H1 (cell line): ENCODE results near the gene RPTOR. TPM values are rescaled to one million over a fixed set of nuclear protein-coding genes. Genes with fewer than 3 reads are reported as not detected.

Experiments
- CTCF ChIA-PET: fragments of 300-600 bp; sonication (Branson Sonifier 250); formaldehyde crosslinking; loops from one replicate; lab custom pipeline; 2021; ENCODE audit not compliant: partially characterized antibody; lab: Charles Lee
- POLR2A ChIA-PET: fragments of 300-600 bp; sonication (Branson Sonifier 250); formaldehyde crosslinking; loops from one replicate; lab custom pipeline; 2021; ENCODE audit warnings: inconsistent platforms; ENCODE audit not compliant: partially characterized antibody; lab: Charles Lee
- DNase-seq, 2 experiments: peaks; one replicate each; pipeline versions ENCODE4 v3.0.0 to v3.0.0-alpha.2; 2010 to 2022; ENCODE audit warnings: low spot score in 2 of 2, low read depth in 1 of 2, mixed read lengths in 1 of 2
- FAIRE-seq: peaks from 2 replicates; lab custom pipeline; 2011; peaks lifted over from hg19 to GRCh38; lab: Jason Lieb, UNC
- H2AFZ ChIP-seq: 2 replicates; pipeline ENCODE4 v1.8.1; 2012; ENCODE audit warnings: low read length, inconsistent platforms
- H2AK5ac ChIP-seq: 2 replicates; pipeline ENCODE4 v1.6.1; 2013; ENCODE audit warnings: low read depth, low read length
- H2BK120ac ChIP-seq: replicated peaks from 2 replicates; pipeline ENCODE3; 2013; ENCODE audit warnings: low read depth, low read length, inconsistent platforms
- H2BK12ac ChIP-seq: 2 replicates; pipeline ENCODE4 v1.6.1; 2013; ENCODE audit warnings: low read depth, low read length
- H2BK15ac ChIP-seq: 2 replicates; pipeline ENCODE4 v1.6.1; 2013; ENCODE audit warnings: low read length
- H2BK20ac ChIP-seq: 2 replicates; pipeline ENCODE4 v1.6.1; 2013; ENCODE audit warnings: low read length
- H2BK5ac ChIP-seq: 2 replicates; pipeline ENCODE4 v1.6.1; 2013; ENCODE audit warnings: low read depth, low read length
- H3K14ac ChIP-seq: 2 replicates; pipeline ENCODE4 v1.6.1; 2013; ENCODE audit warnings: inconsistent platforms; ENCODE audit not compliant: insufficient read length
- H3K18ac ChIP-seq: 2 replicates; pipeline ENCODE4 v1.6.1; 2013; ENCODE audit warnings: low read length; ENCODE audit errors: extremely low read depth
- H3K23ac ChIP-seq: 2 replicates; pipeline ENCODE4 v1.6.1; 2013; ENCODE audit warnings: inconsistent platforms; ENCODE audit not compliant: insufficient read length
- H3K23me2 ChIP-seq: 2 replicates; pipeline ENCODE4 v1.6.1; 2013; ENCODE audit warnings: low read depth, low read length
- H3K27ac ChIP-seq: 2 replicates; pipeline ENCODE4 v1.6.1; 2011; ENCODE audit warnings: low read depth, low read length, inconsistent platforms
- H3K27me3 ChIP-seq, 4 experiments: replicated peaks in 1 of 4; 1 replicate in 1 of 4; 2 replicates in 3 of 4; pipeline versions ENCODE4 v1.6.1 to v1.8.1; 2011 to 2013; ENCODE audit warnings: low read length in 3 of 4, mild to moderate bottlenecking in 3 of 4, inconsistent platforms in 2 of 4, mixed read lengths in 2 of 4, moderate library complexity in 1 of 4; ENCODE audit not compliant: control insufficient read depth in 3 of 4, insufficient read depth in 3 of 4; ENCODE audit errors: extremely low read depth in 1 of 4
- H3K36me3 ChIP-seq, 4 experiments: 2 replicates each; pipeline versions ENCODE4 v1.6.1 to v1.8.1; 2011 to 2013; ENCODE audit warnings: mild to moderate bottlenecking in 4 of 4, low read length in 3 of 4, moderate library complexity in 2 of 4, control low read depth in 1 of 4, inconsistent platforms in 1 of 4; ENCODE audit not compliant: insufficient read depth in 4 of 4, control insufficient read depth in 2 of 4
- H3K4ac ChIP-seq: replicated peaks from 2 replicates; pipeline ENCODE3; 2013; ENCODE audit warnings: low read length, low read depth, mixed read lengths, inconsistent platforms; ENCODE audit not compliant: insufficient read length
- H3K4me1 ChIP-seq, 4 experiments: replicated peaks in 1 of 4; 1 replicate in 1 of 4; 2 replicates in 3 of 4; pipeline versions ENCODE4 v1.6.1 to v1.8.1; 2011 to 2013; ENCODE audit warnings: low read length in 3 of 4, inconsistent platforms in 2 of 4, mixed read lengths in 1 of 4; ENCODE audit not compliant: insufficient read depth in 4 of 4, control insufficient read depth in 3 of 4
- H3K4me2 ChIP-seq, 2 experiments: 2 replicates each; pipeline versions ENCODE4 v1.6.1 to v1.8.1; 2011 to 2013; ENCODE audit warnings: low read depth in 2 of 2, low read length in 2 of 2, control low read depth in 1 of 2, inconsistent platforms in 1 of 2, mild to moderate bottlenecking in 1 of 2; ENCODE audit not compliant: insufficient read depth in 1 of 2
- H3K4me3 ChIP-seq, 4 experiments: fragments of 200-600, 300-600 bp in 1 of 4; sonication (generic), shearing (Covaris generic), sonication (Bioruptor Twin) in 1 of 4; 2 replicates each; pipeline versions ENCODE4 v1.5.1 to v1.8.1; 2011 to 2016; ENCODE audit warnings: low read length in 4 of 4, low read depth in 3 of 4, control low read depth in 2 of 4, inconsistent platforms in 2 of 4, mild to moderate bottlenecking in 2 of 4, mixed read lengths in 1 of 4, moderate library complexity in 1 of 4; ENCODE audit not compliant: insufficient read depth in 2 of 4; ENCODE audit errors: extremely low read depth in 1 of 4
- H3K56ac ChIP-seq: replicated peaks from 2 replicates; pipeline ENCODE3; 2013; ENCODE audit warnings: low read depth, mild to moderate bottlenecking, mixed read lengths, low read length, inconsistent platforms; ENCODE audit not compliant: insufficient read length
- H3K79me1 ChIP-seq: 2 replicates; pipeline ENCODE4 v1.6.1; 2013; ENCODE audit warnings: low read depth, low read length, control low read depth
- H3K79me2 ChIP-seq, 2 experiments: 2 replicates each; pipeline versions ENCODE4 v1.6.1 to v1.8.1; 2012 to 2013; ENCODE audit warnings: low read length in 2 of 2, mild to moderate bottlenecking in 2 of 2, inconsistent platforms in 1 of 2; ENCODE audit not compliant: insufficient read depth in 2 of 2, control insufficient read depth in 1 of 2
- H3K9ac ChIP-seq, 4 experiments: replicated peaks in 1 of 4; 1 replicate in 1 of 4; 2 replicates in 3 of 4; pipeline versions ENCODE4 v1.6.1 to v1.8.1; 2011 to 2013; ENCODE audit warnings: low read depth in 3 of 4, low read length in 3 of 4, control low read depth in 2 of 4, mild to moderate bottlenecking in 2 of 4, moderate library complexity in 2 of 4, inconsistent platforms in 1 of 4; ENCODE audit errors: extremely low read depth in 1 of 4
- H3K9me3 ChIP-seq, 2 experiments: 2 replicates each; pipeline versions ENCODE4 v1.6.1 to v1.8.1; 2012 to 2013; ENCODE audit warnings: mild to moderate bottlenecking in 2 of 2, moderate library complexity in 2 of 2, control low read depth in 1 of 2, inconsistent platforms in 1 of 2, low read depth in 1 of 2, low read length in 1 of 2, mixed read lengths in 1 of 2; ENCODE audit not compliant: insufficient read depth in 2 of 2
- H4K20me1 ChIP-seq, 2 experiments: replicated peaks in 1 of 2; 2 replicates each; pipeline versions ENCODE3 to v1.8.1; 2011 to 2013; ENCODE audit warnings: inconsistent platforms in 2 of 2, low read length in 2 of 2, mild to moderate bottlenecking in 1 of 2; ENCODE audit not compliant: insufficient read depth in 2 of 2, control insufficient read depth in 1 of 2
- H4K5ac ChIP-seq: 2 replicates; pipeline ENCODE4 v1.6.1; 2013; ENCODE audit warnings: low read length, low read depth, mixed read lengths, inconsistent platforms; ENCODE audit not compliant: insufficient read length
- H4K8ac ChIP-seq: 2 replicates; pipeline ENCODE4 v1.8.0; 2013; ENCODE audit warnings: mild to moderate bottlenecking, moderate library complexity, low read length, inconsistent platforms; ENCODE audit not compliant: insufficient read depth; ENCODE audit errors: extremely low read depth
- H4K91ac ChIP-seq: replicated peaks from 2 replicates; pipeline ENCODE3; 2013; ENCODE audit warnings: low read length, mixed read lengths, inconsistent platforms; ENCODE audit not compliant: insufficient read length
- EP300 ChIP-seq, 2 experiments: IDR thresholded peaks; 1 replicate in 1 of 2; 2 replicates in 1 of 2; pipeline ENCODE4 v1.6.1; 2011 to 2012; ENCODE audit warnings: low read depth in 2 of 2, low read length in 2 of 2, mild to moderate bottlenecking in 2 of 2, borderline replicate concordance in 1 of 2, inconsistent platforms in 1 of 2, moderate library complexity in 1 of 2
- WGBS, 2 experiments: shearing (Covaris generic) in 1 of 2; methylation state at CpG; one replicate each; pipeline versions ENCODE4 v1.1.6 to v1.1.7; 2013 to 2015; ENCODE audit warnings: low lambda C conversion rate in 2 of 2, mixed read lengths in 2 of 2, inconsistent platforms in 1 of 2, low coverage in 1 of 2, missing lambda C conversion rate in 1 of 2; ENCODE audit not compliant: insufficient replicate concordance in 2 of 2, insufficient coverage in 1 of 2, insufficient read length in 1 of 2; ENCODE audit errors: extremely low coverage in 1 of 2, missing lambda C conversion rate in 1 of 2; 5-methylcytosine and 5-hydroxymethylcytosine counted together
- polyA plus RNA-seq, 7 experiments: library from polyadenylated mRNA; depleted of rRNA in 3 of 7; stranded (reverse) in 5 of 7; unstranded in 2 of 7; fragments of >200 nt in 5 of 7; fragments of 200-250 nt in 2 of 7; gene quantifications; 1 replicate in 5 of 7; 2 replicates in 1 of 7; 4 replicates in 1 of 7; pipeline versions ENCODE4 v1.2.1 to v1.2.3, GENCODE V29; 2011 to 2013; ENCODE audit warnings: missing spikeins in 2 of 7, mixed read lengths in 2 of 7
- total RNA-seq: library from RNA; stranded (reverse); fragmentation: NEBNext Ultra II Directional; extraction: Animal tissue kit (Norgen Biotek cat#: 25700); gene quantifications from 2 replicates; pipeline ENCODE4 v1.2.1, GENCODE V29; 2021

The RPTOR gene
- total and polyA plus RNA-seq, 2 of the 8 experiments (the other 6 are each of a cell fraction or from before 2014, with no cell fraction given): 6.9 to 28.7 TPM

DNA sequence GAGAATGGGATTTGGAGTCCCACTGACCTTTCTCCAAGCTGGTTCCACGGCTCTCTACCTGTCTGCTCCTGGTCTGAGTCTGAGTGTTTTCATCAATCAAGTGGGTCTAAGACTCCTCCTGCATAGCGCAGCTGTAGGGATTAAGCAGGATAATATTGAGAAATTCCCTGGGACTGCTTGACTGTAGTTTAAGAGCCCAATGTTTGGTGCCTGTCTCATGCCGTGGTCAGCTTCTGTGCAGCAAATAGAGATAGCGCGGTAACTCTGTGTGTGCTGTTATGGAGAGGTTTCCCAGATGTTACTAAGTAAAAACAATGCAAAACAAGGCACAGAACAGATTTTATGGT lies 21.4 kb downstream of the RPTOR start:
- H3K4me2 ChIP-seq: no peak overlapping the region
- no peak overlapping the region for H3K4me3 ChIP-seq
- H3K79me1 ChIP-seq: peaks cover 7% of the 10 kb centered on the region
- H3K79me2 ChIP-seq: peaks cover 0 to 25% of the 10 kb centered on the region in 2 experiments; a peak in 2 of 4 replicates
- H3K9ac ChIP-seq: no peak overlapping the region
- WGBS, 2 experiments: 90% methylated on average over 5 of the region's 5 CpGs; no CpG with 5 or more reads in 1 of the 2 experiments
- H3K27me3 ChIP-seq: peaks cover 24 to 55% (median 47%) of the 10 kb centered on the region in 4 experiments
- no peaks in the 10 kb centered on the region for H3K23me2 ChIP-seq
- no peak overlapping the region for H3K4ac ChIP-seq
- ChIA-PET CTCF (interaction anchor here (0.5 to 5.6 kb wide), 3 partner anchors 8 to 423 kb away, joined by 3 to 27 read pairs (median 9); no protein-coding TSS in a partner anchor), POLR2A (interaction anchor here (1.3 kb wide), 1 partner anchor 112 kb away, joined by 3 read pairs; no protein-coding TSS in a partner anchor)
- DNase-seq (no peak), FAIRE-seq (no peak)
- H2BK15ac ChIP-seq: no peak overlapping the region
- no peak overlapping the region for H2BK12ac ChIP-seq
- H2AFZ ChIP-seq: no peak overlapping the region
- H3K14ac ChIP-seq: no peak overlapping the region
- no peaks in the 10 kb centered on the region for H3K4me1 ChIP-seq
- no peak overlapping the region for H3K27ac ChIP-seq
- H3K36me3 ChIP-seq: no peaks in the 10 kb centered on the region
- H4K20me1 ChIP-seq: peaks cover 30 to 44% of the 10 kb centered on the region in 2 experiments
- H3K9me3 ChIP-seq: no peaks in the 10 kb centered on the region
- no peak overlapping the region for H2BK5ac ChIP-seq
- no peak overlapping the region for H2BK20ac ChIP-seq
- no peak overlapping the region for H3K56ac ChIP-seq
- no peak overlapping the region for H4K5ac ChIP-seq
- no peak overlapping the region for H3K23ac ChIP-seq
- H3K18ac ChIP-seq: no peak overlapping the region
- H2AK5ac ChIP-seq: no peak overlapping the region
- H4K91ac ChIP-seq: no peak overlapping the region
- H4K8ac ChIP-seq: no peak overlapping the region
- H2BK120ac ChIP-seq: no peak overlapping the region
- no peak for TF ChIP-seq EP300 (IDR thresholded peaks at IDR 0.05; ENCODE audit: borderline replicate concordance in 1 of 2, low read depth in 2 of 2, low read length in 2 of 2)
